GM12892 (cell line): Measurements from ENCODE around the gene NAXE.

Experiments
- POLR2A ChIP-seq: IDR thresholded peaks from 2 replicates; pipeline ENCODE4 v1.6.1; 2011; ENCODE audit warnings: low read depth, low read length, control low read depth
- POLR2AphosphoS5 ChIP-seq: IDR thresholded peaks from 2 replicates; pipeline ENCODE4 v1.6.1; 2011; ENCODE audit warnings: low read depth, low read length, control low read depth
- TAF1 ChIP-seq: IDR thresholded peaks from 2 replicates; pipeline ENCODE4 v1.6.1; 2011; ENCODE audit warnings: low read depth, mild to moderate bottlenecking, control low read depth, low read length, borderline replicate concordance

GRCh38 chr1:156550346-156550745 is 41.2 kb upstream of the NAXE start:
- TF ChIP-seq POLR2A (no peak), POLR2AphosphoS5 (no peak), TAF1 (no peak)
